HepG2 (cell line): ENCODE data around the gene NAP1L4.

Source experiments
- CHD4 ChIP-seq: fragments of 200-600 bp; sonication (generic); IDR thresholded peaks from 2 replicates; pipeline ENCODE4 v1.7.0; 2017; ENCODE audit warnings: mild to moderate bottlenecking, low read length, borderline replicate concordance
- DPF2 ChIP-seq: sonication (generic); formaldehyde crosslinking; IDR thresholded peaks from 2 replicates; pipeline ENCODE4 v1.4.0; 2020; ENCODE audit warnings: mild to moderate bottlenecking, low read depth, missing genetic modification reagents, borderline replicate concordance
- FOXA1 ChIP-seq, 2 experiments: fragments of 450-650 bp in 1 of 2; sonication (generic) in 1 of 2; formaldehyde crosslinking in 1 of 2; IDR thresholded peaks; 2 replicates each; pipeline versions ENCODE4 v1.4.0 to v1.6.1; 2016 to 2020; ENCODE audit warnings: missing genetic modification reagents in 1 of 2
- FOXO1 ChIP-seq: sonication (generic); formaldehyde crosslinking; IDR thresholded peaks from 2 replicates; pipeline ENCODE4 v1.4.0; 2020; ENCODE audit warnings: missing genetic modification reagents
- TF ChIP-seq, protein P1 (sequence below): sonication (generic); formaldehyde crosslinking; IDR thresholded peaks from 2 replicates; pipeline ENCODE4 v1.8.0; 2022; ENCODE audit warnings: mild to moderate bottlenecking, missing genetic modification reagents
- TF ChIP-seq, protein P2 (sequence below): sonication (generic); formaldehyde crosslinking; IDR thresholded peaks from 2 replicates; pipeline ENCODE4 v1.5.0; 2020; ENCODE audit warnings: mild to moderate bottlenecking, missing genetic modification reagents, moderate library complexity
- TF ChIP-seq, protein P3 (sequence below): sonication (generic); formaldehyde crosslinking; IDR thresholded peaks from 2 replicates; pipeline ENCODE4 v1.4.0; 2020; ENCODE audit warnings: low read depth, missing genetic modification reagents

DNA sequence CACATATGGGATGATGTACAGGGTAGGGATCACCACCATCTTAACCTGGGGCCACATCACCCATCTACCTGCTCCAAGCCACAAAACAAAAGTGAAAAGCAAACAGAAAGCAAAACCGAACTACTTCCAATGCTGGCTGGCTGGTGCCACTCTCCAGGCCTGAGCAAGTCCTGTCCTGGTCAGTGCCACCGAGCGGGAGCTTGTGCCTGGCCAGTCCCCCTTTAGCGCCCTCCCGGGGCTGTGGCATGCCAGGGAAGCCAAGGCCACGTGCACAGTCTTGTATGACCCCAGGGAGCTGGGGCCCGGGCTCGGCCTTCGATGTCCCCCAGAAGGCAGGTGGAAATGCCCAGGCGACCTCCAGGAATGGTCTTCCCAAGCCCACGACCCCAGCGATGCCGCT lies 17.9 kb upstream of the NAP1L4 start:
- TF ChIP-seq, protein P1, sequence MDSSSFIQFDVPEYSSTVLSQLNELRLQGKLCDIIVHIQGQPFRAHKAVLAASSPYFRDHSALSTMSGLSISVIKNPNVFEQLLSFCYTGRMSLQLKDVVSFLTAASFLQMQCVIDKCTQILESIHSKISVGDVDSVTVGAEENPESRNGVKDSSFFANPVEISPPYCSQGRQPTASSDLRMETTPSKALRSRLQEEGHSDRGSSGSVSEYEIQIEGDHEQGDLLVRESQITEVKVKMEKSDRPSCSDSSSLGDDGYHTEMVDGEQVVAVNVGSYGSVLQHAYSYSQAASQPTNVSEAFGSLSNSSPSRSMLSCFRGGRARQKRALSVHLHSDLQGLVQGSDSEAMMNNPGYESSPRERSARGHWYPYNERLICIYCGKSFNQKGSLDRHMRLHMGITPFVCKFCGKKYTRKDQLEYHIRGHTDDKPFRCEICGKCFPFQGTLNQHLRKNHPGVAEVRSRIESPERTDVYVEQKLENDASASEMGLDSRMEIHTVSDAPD (CRISPR knock-in tag): no peak
- no peak for TF ChIP-seq CHD4
- TF ChIP-seq, protein P2, sequence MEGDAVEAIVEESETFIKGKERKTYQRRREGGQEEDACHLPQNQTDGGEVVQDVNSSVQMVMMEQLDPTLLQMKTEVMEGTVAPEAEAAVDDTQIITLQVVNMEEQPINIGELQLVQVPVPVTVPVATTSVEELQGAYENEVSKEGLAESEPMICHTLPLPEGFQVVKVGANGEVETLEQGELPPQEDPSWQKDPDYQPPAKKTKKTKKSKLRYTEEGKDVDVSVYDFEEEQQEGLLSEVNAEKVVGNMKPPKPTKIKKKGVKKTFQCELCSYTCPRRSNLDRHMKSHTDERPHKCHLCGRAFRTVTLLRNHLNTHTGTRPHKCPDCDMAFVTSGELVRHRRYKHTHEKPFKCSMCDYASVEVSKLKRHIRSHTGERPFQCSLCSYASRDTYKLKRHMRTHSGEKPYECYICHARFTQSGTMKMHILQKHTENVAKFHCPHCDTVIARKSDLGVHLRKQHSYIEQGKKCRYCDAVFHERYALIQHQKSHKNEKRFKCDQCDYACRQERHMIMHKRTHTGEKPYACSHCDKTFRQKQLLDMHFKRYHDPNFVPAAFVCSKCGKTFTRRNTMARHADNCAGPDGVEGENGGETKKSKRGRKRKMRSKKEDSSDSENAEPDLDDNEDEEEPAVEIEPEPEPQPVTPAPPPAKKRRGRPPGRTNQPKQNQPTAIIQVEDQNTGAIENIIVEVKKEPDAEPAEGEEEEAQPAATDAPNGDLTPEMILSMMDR (CRISPR knock-in tag): no peak
- no peak for TF ChIP-seq DPF2 (CRISPR knock-in tag)
- TF ChIP-seq FOXA1 (IDR thresholded peaks at IDR 0.05): no peak
- TF ChIP-seq FOXA1 (CRISPR knock-in tag; IDR thresholded peaks at IDR 0.05): no peak
- TF ChIP-seq, protein P3, sequence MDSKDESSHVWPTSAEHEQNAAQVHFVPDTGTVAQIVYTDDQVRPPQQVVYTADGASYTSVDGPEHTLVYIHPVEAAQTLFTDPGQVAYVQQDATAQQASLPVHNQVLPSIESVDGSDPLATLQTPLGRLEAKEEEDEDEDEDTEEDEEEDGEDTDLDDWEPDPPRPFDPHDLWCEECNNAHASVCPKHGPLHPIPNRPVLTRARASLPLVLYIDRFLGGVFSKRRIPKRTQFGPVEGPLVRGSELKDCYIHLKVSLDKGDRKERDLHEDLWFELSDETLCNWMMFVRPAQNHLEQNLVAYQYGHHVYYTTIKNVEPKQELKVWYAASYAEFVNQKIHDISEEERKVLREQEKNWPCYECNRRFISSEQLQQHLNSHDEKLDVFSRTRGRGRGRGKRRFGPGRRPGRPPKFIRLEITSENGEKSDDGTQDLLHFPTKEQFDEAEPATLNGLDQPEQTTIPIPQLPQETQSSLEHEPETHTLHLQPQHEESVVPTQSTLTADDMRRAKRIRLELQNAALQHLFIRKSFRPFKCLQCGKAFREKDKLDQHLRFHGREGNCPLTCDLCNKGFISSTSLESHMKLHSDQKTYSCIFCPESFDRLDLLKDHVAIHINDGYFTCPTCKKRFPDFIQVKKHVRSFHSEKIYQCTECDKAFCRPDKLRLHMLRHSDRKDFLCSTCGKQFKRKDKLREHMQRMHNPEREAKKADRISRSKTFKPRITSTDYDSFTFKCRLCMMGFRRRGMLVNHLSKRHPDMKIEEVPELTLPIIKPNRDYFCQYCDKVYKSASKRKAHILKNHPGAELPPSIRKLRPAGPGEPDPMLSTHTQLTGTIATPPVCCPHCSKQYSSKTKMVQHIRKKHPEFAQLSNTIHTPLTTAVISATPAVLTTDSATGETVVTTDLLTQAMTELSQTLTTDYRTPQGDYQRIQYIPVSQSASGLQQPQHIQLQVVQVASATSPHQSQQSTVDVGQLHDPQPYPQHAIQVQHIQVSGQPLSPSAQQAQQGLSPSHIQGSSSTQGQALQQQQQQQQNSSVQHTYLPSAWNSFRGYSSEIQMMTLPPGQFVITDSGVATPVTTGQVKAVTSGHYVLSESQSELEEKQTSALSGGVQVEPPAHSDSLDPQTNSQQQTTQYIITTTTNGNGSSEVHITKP: no peak
- no peak for TF ChIP-seq FOXO1
